Neural progenitor cell (in vitro differentiated cells): ENCODE data around the gene CAPRIN1. TPM values are rescaled to one million over a fixed set of nuclear protein-coding genes. Genes with fewer than 3 reads are reported as not detected.
"Not testable (repeated sequence)": the region's sequence is repeated elsewhere in the genome, so short reads cannot be mapped to it uniquely, and the experiment has no call there.

ENCODE experiments used
- DNase-seq: peaks from one replicate; pipeline ENCODE4 v3.0.0-alpha.2; 2016; ENCODE audit warnings: low spot score
- H2AFZ ChIP-seq: fragments of 200-600 bp; sonication (generic); replicated peaks from 2 replicates; pipeline ENCODE4 v1.6.1; 2016; ENCODE audit warnings: antibody characterized with exemption
- H3F3A ChIP-seq: fragments of 200-600 bp; sonication (generic); 2 replicates; pipeline ENCODE4 v1.6.1; 2016; ENCODE audit warnings: antibody characterized with exemption, low read depth
- H3K27ac ChIP-seq: fragments of 200-600 bp; sonication (generic); 2 replicates; pipeline ENCODE4 v1.5.1; 2016; ENCODE audit warnings: mild to moderate bottlenecking
- H3K27me3 ChIP-seq: fragments of 200-600 bp; sonication (generic); 2 replicates; pipeline ENCODE4 v1.6.1; 2016; ENCODE audit warnings: mild to moderate bottlenecking, moderate library complexity
- H3K36me3 ChIP-seq: fragments of 200-600 bp; sonication (generic); 2 replicates; pipeline ENCODE4 v1.5.1; 2016
- H3K4me1 ChIP-seq: fragments of 200-600 bp; sonication (generic); 2 replicates; pipeline ENCODE4 v1.6.1; 2016; ENCODE audit warnings: mixed run types
- H3K4me2 ChIP-seq: fragments of 200-600 bp; sonication (generic); 2 replicates; pipeline ENCODE4 v1.6.1; 2016
- H3K4me3 ChIP-seq: fragments of 200-600 bp; sonication (generic); 2 replicates; pipeline ENCODE4 v1.5.1; 2016
- H3K79me2 ChIP-seq: fragments of 200-600 bp; sonication (generic); 2 replicates; pipeline ENCODE4 v1.6.1; 2016; ENCODE audit warnings: low read depth
- H3K9ac ChIP-seq: fragments of 200-600 bp; sonication (generic); 2 replicates; pipeline ENCODE4 v1.6.1; 2016
- H3K9me3 ChIP-seq: fragments of 200-600 bp; sonication (generic); 2 replicates; pipeline ENCODE4 v1.5.1; 2016; ENCODE audit warnings: low read depth
- H4K20me1 ChIP-seq: fragments of 200-600 bp; sonication (generic); 2 replicates; pipeline ENCODE4 v1.6.1; 2016; ENCODE audit warnings: low read depth
- H3K27ac Mint-ChIP-seq: 3 replicates; pipeline ENCODE4 v1.8.0; 2021; ENCODE audit warnings: mixed read lengths
- H3K27me3 Mint-ChIP-seq: 2 replicates; pipeline ENCODE4 v1.8.0; 2022; ENCODE audit warnings: low read depth, mild to moderate bottlenecking, inconsistent platforms, moderate library complexity, mixed read lengths; ENCODE audit not compliant: insufficient read depth
- H3K36me3 Mint-ChIP-seq: 3 replicates; pipeline ENCODE4 v1.8.0; 2021; ENCODE audit warnings: mixed read lengths
- H3K4me1 Mint-ChIP-seq: 3 replicates; pipeline ENCODE4 v1.8.0; 2021; ENCODE audit warnings: mixed read lengths
- H3K4me3 Mint-ChIP-seq: 3 replicates; pipeline ENCODE4 v1.8.0; 2021; ENCODE audit warnings: mild to moderate bottlenecking, moderate library complexity, mixed read lengths
- H3K9me3 Mint-ChIP-seq: 3 replicates; pipeline ENCODE4 v1.8.0; 2020; ENCODE audit warnings: mixed read lengths
- EZH2 ChIP-seq: fragments of 200-600 bp; sonication (generic); IDR thresholded peaks from 2 replicates; pipeline ENCODE4 v1.6.1; 2017; ENCODE audit warnings: antibody characterized with exemption, mild to moderate bottlenecking, moderate library complexity
- EZH2phosphoT487 ChIP-seq: fragments of 200-600 bp; sonication (generic); IDR thresholded peaks from 2 replicates; pipeline ENCODE4 v1.6.1; 2017; ENCODE audit warnings: antibody characterized with exemption
- total RNA-seq: library from RNA; depleted of rRNA; stranded (reverse); fragments of >200 nt; gene quantifications from 2 replicates; pipeline ENCODE4 v1.2.3, GENCODE V29; 2015; ENCODE audit warnings: low replicate concordance
- TF ChIP-seq, protein P1 (sequence below): fragments of 200-600 bp; sonication (generic); IDR thresholded peaks from 2 replicates; pipeline ENCODE4 v1.5.1; 2017; ENCODE audit warnings: antibody characterized with exemption, mild to moderate bottlenecking

CAPRIN1 gene
- total RNA-seq, 1 donor from 2014 or later, result 498 TPM

DNA sequence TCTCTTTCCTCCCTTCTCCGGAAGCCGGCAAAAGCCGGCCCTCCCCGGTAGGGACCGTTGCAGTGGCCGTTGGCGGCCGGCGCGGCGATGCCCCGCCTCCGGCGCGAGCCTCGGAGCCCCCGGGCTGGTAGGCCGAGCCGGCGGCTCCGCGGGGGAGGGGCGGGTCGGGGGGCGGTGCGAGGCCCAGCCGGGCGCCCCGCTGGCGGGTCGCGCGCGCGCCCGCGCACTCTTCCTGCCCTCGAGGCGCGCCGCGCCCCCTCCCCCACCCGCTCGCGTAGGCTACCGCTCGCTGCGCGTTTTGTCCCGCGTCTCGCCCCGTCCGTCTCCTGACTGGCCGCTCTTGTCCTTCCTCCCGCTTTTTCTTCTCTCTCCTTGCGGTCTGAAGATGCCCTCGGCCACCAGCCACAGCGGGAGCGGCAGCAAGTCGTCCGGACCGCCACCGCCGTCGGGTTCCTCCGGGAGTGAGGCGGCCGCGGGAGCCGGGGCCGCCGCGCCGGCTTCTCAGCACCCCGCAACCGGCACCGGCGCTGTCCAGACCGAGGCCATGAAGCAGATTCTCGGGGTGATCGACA, 591 bp downstream of the CAPRIN1 start:
- Histone ChIP-seq H3K27me3 (no peaks in the 10 kb centered on the region), H3K27ac (peak overlapping the region; percentile 100), H3K4me2 (peak overlapping the region; percentile 88), H3K4me3 (peak overlapping the region; percentile 100), H3K79me2 (peaks cover 57% of the 10 kb centered on the region), H3K9ac (peak overlapping the region; percentile 99), H2AFZ (no peak overlapping the region), H3F3A (peaks cover 30% of the 10 kb centered on the region), H3K36me3 (peaks cover 7% of the 10 kb centered on the region), H3K4me1 (peaks cover 24% of the 10 kb centered on the region), H4K20me1 (peaks cover 35% of the 10 kb centered on the region), H3K9me3 (no peaks in the 10 kb centered on the region)
- H3K36me3 Mint-ChIP-seq, result peaks cover 19% of the 10 kb centered on the region
- peak; percentile 96 for DNase-seq
- peaks cover 30% of the 10 kb centered on the region for H3K4me1 Mint-ChIP-seq
- H3K9me3 Mint-ChIP-seq, result no peaks in the 10 kb centered on the region
- peak overlapping the region; percentile 66 for H3K27ac Mint-ChIP-seq
- peaks cover 5% of the 10 kb centered on the region for H3K27me3 Mint-ChIP-seq
- TF ChIP-seq EZH2phosphoT487 (no peak), EZH2 (no peak)
- TF ChIP-seq, protein P1, sequence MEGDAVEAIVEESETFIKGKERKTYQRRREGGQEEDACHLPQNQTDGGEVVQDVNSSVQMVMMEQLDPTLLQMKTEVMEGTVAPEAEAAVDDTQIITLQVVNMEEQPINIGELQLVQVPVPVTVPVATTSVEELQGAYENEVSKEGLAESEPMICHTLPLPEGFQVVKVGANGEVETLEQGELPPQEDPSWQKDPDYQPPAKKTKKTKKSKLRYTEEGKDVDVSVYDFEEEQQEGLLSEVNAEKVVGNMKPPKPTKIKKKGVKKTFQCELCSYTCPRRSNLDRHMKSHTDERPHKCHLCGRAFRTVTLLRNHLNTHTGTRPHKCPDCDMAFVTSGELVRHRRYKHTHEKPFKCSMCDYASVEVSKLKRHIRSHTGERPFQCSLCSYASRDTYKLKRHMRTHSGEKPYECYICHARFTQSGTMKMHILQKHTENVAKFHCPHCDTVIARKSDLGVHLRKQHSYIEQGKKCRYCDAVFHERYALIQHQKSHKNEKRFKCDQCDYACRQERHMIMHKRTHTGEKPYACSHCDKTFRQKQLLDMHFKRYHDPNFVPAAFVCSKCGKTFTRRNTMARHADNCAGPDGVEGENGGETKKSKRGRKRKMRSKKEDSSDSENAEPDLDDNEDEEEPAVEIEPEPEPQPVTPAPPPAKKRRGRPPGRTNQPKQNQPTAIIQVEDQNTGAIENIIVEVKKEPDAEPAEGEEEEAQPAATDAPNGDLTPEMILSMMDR, result no peak
- H3K4me3 Mint-ChIP-seq, result peak overlapping the region; percentile 96

DNA sequence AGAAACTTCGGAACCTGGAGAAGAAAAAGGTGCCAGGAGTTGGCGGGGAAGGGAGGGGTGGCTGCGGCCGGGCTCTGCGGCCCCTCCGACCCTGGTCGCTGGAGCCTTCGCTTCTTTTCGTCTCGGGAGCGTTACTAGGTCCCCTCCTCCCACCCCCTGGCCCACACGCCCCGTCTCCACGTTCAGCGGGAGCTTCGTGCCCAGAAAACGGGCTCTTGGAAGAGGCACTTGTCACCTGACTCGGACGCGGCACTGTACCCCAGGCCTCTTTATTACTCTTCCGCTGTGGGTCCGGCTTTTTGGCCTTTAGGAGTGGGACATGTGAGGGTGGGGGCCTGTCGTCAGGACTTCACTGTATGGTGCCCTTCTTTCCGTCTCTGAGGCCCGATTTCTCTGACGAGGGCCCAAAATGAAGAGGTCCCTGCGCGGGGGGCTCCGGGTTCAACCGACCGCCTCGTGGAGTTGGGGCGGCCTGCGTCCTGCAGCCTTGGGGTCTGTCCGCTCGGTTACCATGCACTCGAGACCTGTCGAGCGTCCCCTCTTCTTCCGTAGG, 1.2 kb downstream of the CAPRIN1 start:
- Histone ChIP-seq H4K20me1 (peaks cover 40% of the 10 kb centered on the region), H3K4me1 (peaks cover 24% of the 10 kb centered on the region), H3K9me3 (no peaks in the 10 kb centered on the region), H3F3A (peaks cover 30% of the 10 kb centered on the region), H3K4me2 (peak overlapping the region; percentile 88), H3K27me3 (no peaks in the 10 kb centered on the region), H3K36me3 (peaks cover 7% of the 10 kb centered on the region), H3K4me3 (peak overlapping the region; percentile 100), H3K79me2 (peaks cover 62% of the 10 kb centered on the region), H3K27ac (peak overlapping the region; percentile 98), H3K9ac (peak overlapping the region; percentile 96), H2AFZ (no peak overlapping the region)
- Mint-ChIP-seq H3K4me1 (peaks cover 31% of the 10 kb centered on the region), H3K36me3 (peaks cover 21% of the 10 kb centered on the region), H3K27ac (peak overlapping the region; percentile 98), H3K4me3 (peak overlapping the region; percentile 96), H3K9me3 (no peaks in the 10 kb centered on the region), H3K27me3 (peaks cover 5% of the 10 kb centered on the region)
- peak; percentile 56 for DNase-seq
- TF ChIP-seq, protein P1, result no peak
- TF ChIP-seq EZH2 (no peak), EZH2phosphoT487 (no peak)

DNA sequence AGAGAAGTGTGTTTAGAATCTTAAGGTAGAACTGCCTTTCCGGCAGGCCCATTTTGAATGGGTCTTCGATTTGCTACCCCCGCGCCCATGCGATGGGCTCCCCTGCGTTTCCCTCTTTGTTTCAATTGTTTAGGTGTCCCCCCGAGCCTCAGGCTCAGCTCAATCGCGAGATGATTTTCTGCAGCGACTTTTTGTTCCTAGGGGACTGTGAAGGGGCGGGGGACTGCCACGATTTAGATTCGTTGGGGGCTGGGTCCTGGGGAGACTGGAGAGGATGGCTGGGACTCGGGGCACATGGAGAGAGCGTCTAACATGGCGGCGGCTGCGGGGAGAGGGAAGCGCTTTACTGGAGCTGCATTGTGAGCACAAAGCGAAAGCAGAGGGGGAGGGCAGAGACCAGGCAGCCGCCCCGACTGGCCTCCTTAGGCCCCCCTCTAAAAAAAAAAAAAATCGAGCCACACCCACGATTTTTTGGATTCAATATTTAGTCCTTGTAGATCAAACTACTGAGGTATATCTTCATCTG, 1.7 kb downstream of the CAPRIN1 start:
- Histone ChIP-seq H3K9ac (peak overlapping the region; percentile 96), H2AFZ (no peak overlapping the region), H3K36me3 (peaks cover 8% of the 10 kb centered on the region), H3K4me1 (peaks cover 24% of the 10 kb centered on the region), H3F3A (peaks cover 31% of the 10 kb centered on the region), H4K20me1 (peaks cover 46% of the 10 kb centered on the region), H3K27me3 (no peaks in the 10 kb centered on the region), H3K79me2 (peaks cover 68% of the 10 kb centered on the region), H3K4me3 (peak overlapping the region; percentile 100), H3K9me3 (no peaks in the 10 kb centered on the region), H3K27ac (peak overlapping the region; percentile 98), H3K4me2 (peak overlapping the region; percentile 88)
- peaks cover 5% of the 10 kb centered on the region for H3K27me3 Mint-ChIP-seq
- H3K4me3 Mint-ChIP-seq, result peak overlapping the region; percentile 96
- peaks cover 31% of the 10 kb centered on the region for H3K4me1 Mint-ChIP-seq
- H3K27ac Mint-ChIP-seq, result peak overlapping the region; percentile 98
- peaks cover 22% of the 10 kb centered on the region for H3K36me3 Mint-ChIP-seq
- TF ChIP-seq, protein P1, result no peak
- TF ChIP-seq EZH2phosphoT487 (no peak), EZH2 (no peak)
- DNase-seq, result peak; percentile 84
- no peaks in the 10 kb centered on the region for H3K9me3 Mint-ChIP-seq

DNA sequence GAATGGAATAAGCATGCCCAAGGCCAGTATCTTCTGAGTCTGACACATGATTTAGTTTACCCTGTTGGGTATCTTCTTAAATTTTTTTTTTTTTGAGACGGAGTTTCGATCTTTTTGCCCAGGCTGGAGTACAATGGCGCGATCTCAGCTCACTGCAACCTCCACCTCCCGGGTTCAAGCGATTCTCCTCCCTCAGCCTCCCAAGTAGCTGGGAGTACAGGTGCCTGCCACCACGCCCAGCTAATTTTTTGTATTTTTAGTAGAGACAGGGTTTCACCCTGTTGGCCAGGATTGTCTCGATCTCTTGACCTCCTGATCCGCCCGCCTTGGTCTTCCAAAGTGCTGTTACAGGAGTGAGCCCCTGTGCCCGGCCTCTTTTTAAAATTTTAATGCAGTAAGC, 2.8 kb downstream of the CAPRIN1 start:
- Mint-ChIP-seq H3K4me3 (peak overlapping the region; percentile 96), H3K36me3 (peaks cover 29% of the 10 kb centered on the region), H3K4me1 (peaks cover 35% of the 10 kb centered on the region)
- H3K27ac Mint-ChIP-seq, H3K27me3 Mint-ChIP-seq, H3K27me3 ChIP-seq, H3K9me3 ChIP-seq, H3K9me3 Mint-ChIP-seq, H3K27ac ChIP-seq, H2AFZ ChIP-seq, DNase-seq: not testable (repeated sequence)
- Histone ChIP-seq H3K4me3 (peak overlapping the region; percentile 100), H3K36me3 (peaks cover 13% of the 10 kb centered on the region), H4K20me1 (peaks cover 57% of the 10 kb centered on the region), H3K4me1 (peaks cover 24% of the 10 kb centered on the region), H3K9ac (peak overlapping the region; percentile 96), H3K4me2 (peak overlapping the region; percentile 88), H3K79me2 (peaks cover 79% of the 10 kb centered on the region), H3F3A (peaks cover 36% of the 10 kb centered on the region)
